Thyroid gland (tissue), 4 donors: ENCODE measurements around the gene HEPH.

Source experiments
- CTCF ChIP-seq, 6 experiments: fragments of 200-600 bp in 3 of 6; fragments of 450-650 bp in 3 of 6; sonication (generic) in 3 of 6; IDR thresholded peaks; one replicate each; pipeline ENCODE4 v1.5.1; 2016 to 2019; ENCODE audit warnings: antibody characterized with exemption in 6 of 6, mild to moderate bottlenecking in 2 of 6, inconsistent platforms in 1 of 6, moderate library complexity in 1 of 6
- POLR2A ChIP-seq, 2 donors: fragments of 450-650 bp; IDR thresholded peaks; one replicate each; pipeline ENCODE4 v1.6.1; 2017; ENCODE audit warnings: antibody characterized with exemption in 2 of 2, mild to moderate bottlenecking in 2 of 2, moderate library complexity in 1 of 2

GRCh38 chrX:66149519-66149918 lies 14.5 kb upstream of the HEPH start:
- TF ChIP-seq CTCF (IDR thresholded peaks at IDR 0.05): no peak
- TF ChIP-seq POLR2A (IDR thresholded peaks at IDR 0.05): no peak
